Ectodermal cell (in vitro differentiated cells): Measurements from ENCODE around the gene DAO.

ENCODE experiments used
- H3K27ac ChIP-seq: 2 replicates; pipeline ENCODE4 v1.7.0; 2013; ENCODE audit warnings: mild to moderate bottlenecking, low read depth, low read length; ENCODE audit not compliant: insufficient read depth, poor library complexity, severe bottlenecking
- H3K27me3 ChIP-seq: 2 replicates; pipeline ENCODE4 v1.7.0; 2013; ENCODE audit warnings: mild to moderate bottlenecking, low read length; ENCODE audit not compliant: insufficient read depth, control insufficient read depth, poor library complexity, severe bottlenecking
- H3K36me3 ChIP-seq: one replicate; pipeline ENCODE4 v1.7.0; 2013; ENCODE audit warnings: low read length; ENCODE audit not compliant: control insufficient read depth, insufficient read depth
- H3K4me1 ChIP-seq: one replicate; pipeline ENCODE4 v1.7.0; 2013; ENCODE audit warnings: low read length; ENCODE audit not compliant: control insufficient read depth, insufficient read depth
- H3K4me3 ChIP-seq: 2 replicates; pipeline ENCODE4 v1.7.0; 2013; ENCODE audit warnings: low read depth, low read length, control low read depth; ENCODE audit not compliant: insufficient read depth
- H3K9me3 ChIP-seq: 2 replicates; pipeline ENCODE4 v1.7.0; 2013; ENCODE audit warnings: mild to moderate bottlenecking, low read length, moderate library complexity; ENCODE audit not compliant: control insufficient read depth
- WGBS, 2 experiments: methylation state at CpG; one replicate each; pipeline ENCODE4 v1.1.7; 2013; ENCODE audit warnings: missing lambda C conversion rate in 2 of 2; 5-methylcytosine and 5-hydroxymethylcytosine counted together

Gene DAO

GRCh38 chr12:108896336-108896735 is 16.4 kb downstream of the DAO start:
- Histone ChIP-seq H3K36me3 (no peaks in the 10 kb centered on the region), H3K9me3 (no peaks in the 10 kb centered on the region), H3K27me3 (peaks cover under 1% of the 10 kb centered on the region), H3K4me3 (no peak overlapping the region), H3K4me1 (no peaks in the 10 kb centered on the region), H3K27ac (no peak overlapping the region)
- 85 to 90% methylated on average over 8 of the region's 8 CpGs for WGBS, 2 experiments

- Histone ChIP-seq H3K36me3 (no peaks in the 10 kb centered on the region), H3K4me3 (no peak overlapping the region), H3K27me3 (peaks cover 3% of the 10 kb centered on the region), H3K27ac (no peak overlapping the region), H3K9me3 (no peaks in the 10 kb centered on the region), H3K4me1 (no peaks in the 10 kb centered on the region)
- WGBS, 2 experiments, result 89 to 92% methylated on average over 4 of the region's 4 CpGs
These were observed 16.9 kb downstream of the DAO start for GRCh38 chr12:108896817-108897216.

- H3K4me3 ChIP-seq, result no peak overlapping the region
- no peaks in the 10 kb centered on the region for H3K36me3 ChIP-seq
- H3K4me1 ChIP-seq, result no peaks in the 10 kb centered on the region
- no peak overlapping the region for H3K27ac ChIP-seq
- 93 to 95% methylated on average over 5 of the region's 5 CpGs for WGBS, 2 experiments
- peaks cover 3% of the 10 kb centered on the region for H3K27me3 ChIP-seq
- H3K9me3 ChIP-seq, result no peaks in the 10 kb centered on the region
These were observed 19.3 kb downstream of the DAO start for GRCh38 chr12:108899145-108899544.

- peaks cover 3% of the 10 kb centered on the region for H3K27me3 ChIP-seq
- no peak overlapping the region for H3K27ac ChIP-seq
- no peaks in the 10 kb centered on the region for H3K4me1 ChIP-seq
- H3K4me3 ChIP-seq, result no peak overlapping the region
- H3K9me3 ChIP-seq, result no peaks in the 10 kb centered on the region
- H3K36me3 ChIP-seq, result no peaks in the 10 kb centered on the region
- 93 to 94% methylated on average over 5 of the region's 5 CpGs for WGBS, 2 experiments
These were observed 25.8 kb downstream of the DAO start for GRCh38 chr12:108905725-108906124.

GRCh38 chr12:108906971-108907370 is 27.1 kb downstream of the DAO start:
- no peaks in the 10 kb centered on the region for H3K36me3 ChIP-seq
- H3K27ac ChIP-seq, result no peak overlapping the region
- 91 to 97% methylated on average over 2 of the region's 2 CpGs for WGBS, 2 experiments

GRCh38 chr12:108907839-108908351 is 28.0 kb downstream of the DAO start:
- no peaks in the 10 kb centered on the region for H3K4me1 ChIP-seq
- H3K27me3 ChIP-seq, result no peaks in the 10 kb centered on the region
- no peaks in the 10 kb centered on the region for H3K36me3 ChIP-seq
- H3K9me3 ChIP-seq, result no peaks in the 10 kb centered on the region
- H3K27ac ChIP-seq, result no peak overlapping the region
- WGBS, 2 experiments, result 63 to 64% methylated on average over 2 of the region's 2 CpGs
- no peak overlapping the region for H3K4me3 ChIP-seq

More at GRCh38 chr12:108906971-108907370, 27.1 kb downstream of the DAO start:
- no peaks in the 10 kb centered on the region for H3K9me3 ChIP-seq
- H3K27me3 ChIP-seq, result no peaks in the 10 kb centered on the region
- no peaks in the 10 kb centered on the region for H3K4me1 ChIP-seq
- no peak overlapping the region for H3K4me3 ChIP-seq

GRCh38 chr12:108910336-108910735 is 30.4 kb downstream of the DAO start:
- H3K27ac ChIP-seq, result no peak overlapping the region
- no peaks in the 10 kb centered on the region for H3K36me3 ChIP-seq
- no peaks in the 10 kb centered on the region for H3K27me3 ChIP-seq
- H3K4me1 ChIP-seq, result no peaks in the 10 kb centered on the region
- H3K4me3 ChIP-seq, result no peak overlapping the region
- no peaks in the 10 kb centered on the region for H3K9me3 ChIP-seq
- 92 to 93% methylated on average over 5 of the region's 5 CpGs for WGBS, 2 experiments

- WGBS, 2 experiments, result 94% methylated on average over 6 of the region's 6 CpGs
- Histone ChIP-seq H3K4me1 (no peaks in the 10 kb centered on the region), H3K9me3 (no peaks in the 10 kb centered on the region), H3K27ac (no peak overlapping the region), H3K36me3 (no peaks in the 10 kb centered on the region), H3K4me3 (no peak overlapping the region), H3K27me3 (no peaks in the 10 kb centered on the region)
These were observed 32.0 kb downstream of the DAO start for GRCh38 chr12:108911915-108912314.

GRCh38 chr12:108912361-108912760 is 32.5 kb downstream of the DAO start:
- no peaks in the 10 kb centered on the region for H3K36me3 ChIP-seq
- no peak overlapping the region for H3K27ac ChIP-seq
- no peaks in the 10 kb centered on the region for H3K9me3 ChIP-seq
- H3K4me3 ChIP-seq, result no peak overlapping the region
- WGBS, 2 experiments, result 94 to 96% methylated on average over 9 of the region's 9 CpGs
- H3K4me1 ChIP-seq, result no peaks in the 10 kb centered on the region
- no peaks in the 10 kb centered on the region for H3K27me3 ChIP-seq

- H3K27me3 ChIP-seq, result no peaks in the 10 kb centered on the region
- H3K4me1 ChIP-seq, result no peaks in the 10 kb centered on the region
- no peaks in the 10 kb centered on the region for H3K36me3 ChIP-seq
- WGBS, 2 experiments, result 88 to 95% methylated on average over 4 of the region's 4 CpGs
- H3K27ac ChIP-seq, result no peak overlapping the region
- no peak overlapping the region for H3K4me3 ChIP-seq
- H3K9me3 ChIP-seq, result no peaks in the 10 kb centered on the region
These were observed 34.2 kb downstream of the DAO start for GRCh38 chr12:108914121-108914531.

- Histone ChIP-seq H3K9me3 (no peaks in the 10 kb centered on the region), H3K36me3 (no peaks in the 10 kb centered on the region), H3K4me3 (no peak overlapping the region), H3K27me3 (no peaks in the 10 kb centered on the region), H3K4me1 (no peaks in the 10 kb centered on the region), H3K27ac (no peak overlapping the region)
- 94 to 95% methylated on average over 15 of the region's 15 CpGs for WGBS, 2 experiments
These were observed 35.8 kb downstream of the DAO start for GRCh38 chr12:108915632-108916133.
